GM12878 (cell line): Measurements from ENCODE around the gene PIGS. TPM values are rescaled to one million over a fixed set of nuclear protein-coding genes. Genes with fewer than 3 reads are reported as not detected.

ENCODE experiments used
- ATAC-seq: fragments of 200-7000 bp; cut with Tn5 transposase; 3 replicates; pipeline ENCODE4 v1.9.1; 2020; ENCODE audit warnings: mild to moderate bottlenecking, moderate library complexity
- BruUV-seq: library from RNA; stranded (reverse); fragments of 400-500 nt; replicated peaks from 2 replicates; lab custom pipeline; 2021; lab: Mats Ljungman, UMichigan
- CTCF ChIA-PET: fragments of 300-600 bp; sonication (Branson Sonifier 250); formaldehyde crosslinking; extraction: SDS; loops from one replicate; lab custom pipeline; 2021; ENCODE audit warnings: inconsistent platforms; lab: Yijun Ruan, JAX
- POLR2A ChIA-PET: fragments of 350-600 bp; formaldehyde crosslinking; extraction: SDS; loops from one replicate; lab custom pipeline; 2021; ENCODE audit warnings: inconsistent platforms; lab: Charles Lee
- RAD21 ChIA-PET: fragments of 300-600 bp; sonication (Branson Sonifier 250); formaldehyde crosslinking; loops from one replicate; lab custom pipeline; 2023; ENCODE audit warnings: antibody characterized with exemption; ENCODE audit not compliant: unreplicated experiment; lab: Charles Lee
- SMC1A ChIA-PET: fragments of 300-600 bp; sonication (Branson Sonifier 250); formaldehyde crosslinking; loops from one replicate; lab custom pipeline; 2023; ENCODE audit not compliant: unreplicated experiment, uncharacterized antibody; lab: Charles Lee
- DNase-seq: peaks from one replicate; pipeline ENCODE4 v3.0.0-alpha.2; 2011; ENCODE audit warnings: low read depth, low spot score
- FAIRE-seq: peaks from 3 replicates; lab custom pipeline; 2011; peaks lifted over from hg19 to GRCh38; lab: Jason Lieb, UNC
- H2AFZ ChIP-seq: 2 replicates; pipeline ENCODE4 v1.6.0; 2011; ENCODE audit warnings: low read depth, low read length, control low read depth; ENCODE audit not compliant: control insufficient read depth
- H3K27ac ChIP-seq: 2 replicates; pipeline ENCODE4 v1.5.1; 2011; ENCODE audit warnings: control low read depth; ENCODE audit not compliant: control insufficient read depth, insufficient read depth
- H3K27me3 ChIP-seq, 2 experiments: replicated peaks in 1 of 2; 2 replicates each; pipeline versions ENCODE4 v1.6.0 to v1.6.1; 2011; ENCODE audit warnings: low read length in 1 of 2; ENCODE audit not compliant: control insufficient read depth in 2 of 2, insufficient read depth in 2 of 2
- H3K36me3 ChIP-seq, 2 experiments: 2 replicates each; pipeline ENCODE4 v1.5.1; 2011; ENCODE audit warnings: low read length in 1 of 2; ENCODE audit not compliant: control insufficient read depth in 2 of 2, insufficient read depth in 2 of 2
- H3K4me1 ChIP-seq: 2 replicates; pipeline ENCODE4 v1.6.1; 2011; ENCODE audit warnings: mild to moderate bottlenecking, low read length, moderate library complexity, mixed read lengths; ENCODE audit not compliant: control insufficient read depth, insufficient read depth
- H3K4me2 ChIP-seq: 2 replicates; pipeline ENCODE4 v1.6.0; 2011; ENCODE audit warnings: control low read depth; ENCODE audit not compliant: control insufficient read depth, insufficient read depth
- H3K4me3 ChIP-seq: fragments of 200-600 bp; sonication (generic); 2 replicates; pipeline ENCODE4 v1.5.1; 2016
- H3K79me2 ChIP-seq: 2 replicates; pipeline ENCODE4 v1.6.0; 2011; ENCODE audit warnings: low read length; ENCODE audit not compliant: control insufficient read depth, insufficient read depth
- H3K9ac ChIP-seq: 2 replicates; pipeline ENCODE4 v1.8.0; 2011; ENCODE audit warnings: low read length, control low read depth, mixed read lengths; ENCODE audit not compliant: control insufficient read depth, insufficient read depth
- H3K9me3 ChIP-seq: replicated peaks from 3 replicates; pipeline ENCODE4 v1.5.1; 2011; ENCODE audit warnings: mild to moderate bottlenecking, low read length; ENCODE audit not compliant: control insufficient read depth, insufficient read depth
- H4K20me1 ChIP-seq: 2 replicates; pipeline ENCODE4 v1.6.0; 2011; ENCODE audit not compliant: control insufficient read depth, insufficient read depth
- CEBPB ChIP-seq, 2 experiments: fragments of 150-350 bp in 1 of 2; IDR thresholded peaks; 2 replicates each; pipeline ENCODE4 v1.6.1; 2012 to 2014; ENCODE audit warnings: low read depth in 2 of 2, low read length in 2 of 2, borderline replicate concordance in 1 of 2, inconsistent platforms in 1 of 2
- E4F1 ChIP-seq: fragments of 450-650 bp; IDR thresholded peaks from 2 replicates; pipeline ENCODE4 v1.6.1; 2018; ENCODE audit warnings: borderline replicate concordance, mild to moderate bottlenecking; ENCODE audit not compliant: partially characterized antibody
- HDAC2 ChIP-seq: fragments of 200-600 bp; sonication (generic); IDR thresholded peaks from 2 replicates; pipeline ENCODE4 v1.6.1; 2017
- NRF1 ChIP-seq: conservative IDR thresholded peaks from 2 replicates; pipeline ENCODE4 v1.6.1; 2011; ENCODE audit warnings: mild to moderate bottlenecking, low read depth, low read length, improper control_type of control experiment
- PAX5 ChIP-seq: IDR thresholded peaks from 2 replicates; pipeline ENCODE4 v1.6.1; 2011; ENCODE audit warnings: low read depth, low read length, borderline replicate concordance
- REST ChIP-seq: IDR thresholded peaks from 2 replicates; pipeline ENCODE4 v1.6.1; 2012; ENCODE audit warnings: mild to moderate bottlenecking, low read depth, low read length
- SREBF2 ChIP-seq: IDR thresholded peaks from 2 replicates; pipeline ENCODE4 v1.6.1; 2012; ENCODE audit warnings: mild to moderate bottlenecking, low read length
- TBL1XR1 ChIP-seq: IDR thresholded peaks from 2 replicates; pipeline ENCODE4 v1.6.1; 2012; ENCODE audit warnings: low read depth, low read length, improper control_type of control experiment
- YY1 ChIP-seq: IDR thresholded peaks from 2 replicates; pipeline ENCODE4 v1.6.1; 2011; ENCODE audit warnings: low read depth, mild to moderate bottlenecking, low read length
- ZNF207 ChIP-seq: fragments of 450-650 bp; IDR thresholded peaks from 2 replicates; pipeline ENCODE4 v1.6.1; 2014; ENCODE audit warnings: antibody characterized with exemption, mild to moderate bottlenecking, borderline replicate concordance
- ZNF217 ChIP-seq: fragments of 450-650 bp; IDR thresholded peaks from 2 replicates; pipeline ENCODE4 v1.6.1; 2017; ENCODE audit warnings: antibody characterized with exemption, mild to moderate bottlenecking
- WGBS: methylation state at CpG from one replicate; pipeline ENCODE4 v1.1.6; 2016; ENCODE audit warnings: low lambda C conversion rate; ENCODE audit not compliant: insufficient replicate concordance, insufficient coverage; ENCODE audit errors: missing lambda C conversion rate; 5-methylcytosine and 5-hydroxymethylcytosine counted together
- in situ Hi-C: fragments of 300-500 bp; cut with MboI; formaldehyde crosslinking; loops from 9 replicates; pipeline ENCODE4 v1.14.3; 2018; ENCODE audit warnings: mixed read lengths
- intact Hi-C: fragments of 100-400 bp; cut with micrococcal nuclease; formaldehyde crosslinking; loops from one replicate; pipeline ENCODE4 v1.14.2; 2022; ENCODE audit not compliant: unreplicated experiment
- polyA plus RNA-seq, 11 experiments: library from polyadenylated mRNA; depleted of rRNA in 4 of 11; unstranded in 6 of 11; stranded (reverse) in 5 of 11; fragments of >200 nt; fragmentation: Nextera tagmentation in 4 of 11; fragmentation: Illumina TruSeq in 1 of 11; extraction: Ambion mirVana in 4 of 11; extraction: Trizol in 1 of 11; gene quantifications; 1 replicate in 1 of 11; 2 replicates in 10 of 11; pipeline versions ENCODE4 v1.2.1 to v1.2.3, GENCODE V29; 2011 to 2016; ENCODE audit warnings: inconsistent platforms in 2 of 11, missing spikeins in 2 of 11, low read depth in 1 of 11
- total RNA-seq, 4 experiments: library from RNA; depleted of rRNA in 3 of 4; stranded (reverse); fragments of >200 nt in 3 of 4; fragmentation: Illumina TruSeq in 1 of 4; extraction: Trizol in 1 of 4; gene quantifications; 2 replicates each; pipeline versions ENCODE4 v1.2.1 to v1.2.3, GENCODE V29; 2013 to 2021
- TF ChIP-seq, protein P1 (sequence below): IDR thresholded peaks from 2 replicates; pipeline ENCODE4 v1.6.1; 2012; ENCODE audit warnings: low read depth, low read length, improper control_type of control experiment

Gene PIGS
- total and polyA plus RNA-seq, 10 of the 15 experiments (the other 5 are each of a cell fraction or from before 2014, with no cell fraction given) = 27.5 to 73.7 (median 50.7) TPM

DNA sequence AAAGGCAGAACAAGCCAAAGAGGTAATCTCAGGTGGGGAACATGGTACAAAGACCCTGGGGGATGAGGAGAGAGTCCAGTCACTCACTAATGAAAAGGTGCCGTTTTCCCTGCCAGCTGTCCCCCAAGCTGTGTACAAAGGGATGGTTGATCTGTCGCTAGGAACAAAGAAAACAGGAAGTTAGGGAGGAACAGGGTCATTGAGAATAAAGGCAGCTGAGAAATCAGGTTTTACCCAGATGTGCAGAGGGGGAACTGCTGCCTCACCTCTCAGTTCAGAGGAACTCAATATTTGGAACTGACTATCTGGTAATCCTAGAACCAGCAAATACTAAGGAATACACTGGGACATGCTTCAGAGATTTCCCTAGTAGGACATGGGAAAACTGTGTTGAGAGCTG is 41.2 kb upstream of the PIGS start (continued):
- TF ChIP-seq REST (no peak), TBL1XR1 (no peak), HDAC2 (no peak), ZNF207 (no peak), ZNF217 (no peak)

DNA sequence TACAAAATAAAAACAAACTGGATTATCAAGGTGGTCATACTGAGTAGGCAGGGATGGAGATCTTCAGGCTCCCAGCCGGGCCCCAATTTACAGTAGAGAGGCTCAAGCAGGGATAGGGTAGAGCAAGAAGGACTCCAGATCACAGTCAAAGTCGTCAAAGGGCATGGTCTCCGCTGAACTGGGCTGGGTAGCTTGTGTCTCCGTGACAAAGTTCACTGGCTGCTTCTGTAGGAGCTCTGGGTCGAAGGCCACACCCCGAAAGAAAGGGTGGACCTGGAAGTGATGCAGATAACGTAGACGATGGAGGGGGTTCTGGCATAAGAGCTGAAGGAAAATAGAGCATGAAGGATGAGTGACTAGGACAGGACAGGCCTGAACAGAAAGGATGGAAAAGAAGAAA is 39.1 kb upstream of the PIGS start:
- Histone ChIP-seq H3K9ac (no peak overlapping the region), H3K27ac (no peak overlapping the region), H3K4me1 (no peaks in the 10 kb centered on the region; the same call in none of the 2 replicates), H4K20me1 (no peaks in the 10 kb centered on the region), H3K36me3 (peaks cover 21 to 30% of the 10 kb centered on the region in 2 experiments), H3K79me2 (no peaks in the 10 kb centered on the region), H3K4me2 (no peak overlapping the region), H3K27me3 (no peaks in the 10 kb centered on the region), H2AFZ (no peak overlapping the region), H3K9me3 (no peaks in the 10 kb centered on the region), H3K4me3 (no peak overlapping the region)
- WGBS = 88% methylated on average over 8 of the region's 8 CpGs
- SMC1A ChIA-PET = interaction anchor here (1.0 to 2.0 kb wide), 4 partner anchors 9 to 61 kb away, joined by 3 to 5 read pairs (median 4); no protein-coding TSS in a partner anchor
- RAD21 ChIA-PET = interaction anchor here (1.4 to 3.2 kb wide), 3 partner anchors 33 to 61 kb away, joined by 3 to 12 read pairs (median 5); partner anchors contain the start of gene PIGS
- no peak for ATAC-seq
- in situ Hi-C loops (no loop called here), intact Hi-C loops (no loop called here)
- CTCF ChIA-PET = interaction anchor here (1.2 to 8.2 kb wide), 7 partner anchors 9 to 114 kb away, joined by 3 to 88 read pairs (median 7); no protein-coding TSS in a partner anchor
- DNase-seq = no peak
- no TSS peak for BruUV-seq
- POLR2A ChIA-PET = interaction anchor here (0.9 to 2.1 kb wide), 4 partner anchors 9 to 60 kb away, joined by 4 to 11 read pairs (median 4); no protein-coding TSS in a partner anchor
- no peak for FAIRE-seq
- TF ChIP-seq NRF1 (no peak), E4F1 (no peak), YY1 (no peak), CEBPB (IDR thresholded peaks at IDR 0.05; ENCODE audit: borderline replicate concordance in 1 of 2, low read depth in 2 of 2, low read length in 2 of 2) (no peak), PAX5 (no peak), REST (no peak), SREBF2 (no peak)
- TF ChIP-seq, protein P1, sequence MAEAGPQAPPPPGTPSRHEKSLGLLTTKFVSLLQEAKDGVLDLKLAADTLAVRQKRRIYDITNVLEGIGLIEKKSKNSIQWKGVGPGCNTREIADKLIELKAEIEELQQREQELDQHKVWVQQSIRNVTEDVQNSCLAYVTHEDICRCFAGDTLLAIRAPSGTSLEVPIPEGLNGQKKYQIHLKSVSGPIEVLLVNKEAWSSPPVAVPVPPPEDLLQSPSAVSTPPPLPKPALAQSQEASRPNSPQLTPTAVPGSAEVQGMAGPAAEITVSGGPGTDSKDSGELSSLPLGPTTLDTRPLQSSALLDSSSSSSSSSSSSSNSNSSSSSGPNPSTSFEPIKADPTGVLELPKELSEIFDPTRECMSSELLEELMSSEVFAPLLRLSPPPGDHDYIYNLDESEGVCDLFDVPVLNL = no peak
